Tibial artery (tissue), 4 donors: ENCODE results near the gene LHX3.

Experiments used
- DNase-seq, 2 donors: peaks; one replicate each; pipeline ENCODE4 v3.0.0-alpha.2; 2019
- H3K27ac ChIP-seq, 2 donors: fragments of 200-600 bp; sonication (generic) in 1 of 2; 1 replicate in 1 of 2; 2 replicates in 1 of 2; pipeline ENCODE4 v1.5.1; 2018 to 2019; ENCODE audit warnings: mild to moderate bottlenecking in 1 of 2
- H3K27me3 ChIP-seq, 2 donors: fragments of 200-600 bp; sonication (generic) in 1 of 2; one replicate each; pipeline versions ENCODE4 v1.5.1 to v1.6.0; 2016 to 2019
- H3K36me3 ChIP-seq, 3 donors: fragments of 200-600 bp; sonication (generic) in 2 of 3; one replicate each; pipeline ENCODE4 v1.5.1; 2016 to 2019; ENCODE audit warnings: mild to moderate bottlenecking in 2 of 3
- H3K4me1 ChIP-seq, 4 donors: fragments of 200-600 bp; sonication (generic) in 2 of 4; 1 replicate in 3 of 4; 2 replicates in 1 of 4; pipeline ENCODE4 v1.5.1; 2016 to 2019
- H3K4me3 ChIP-seq, 2 donors: fragments of 200-600 bp; sonication (generic) in 1 of 2; 1 replicate in 1 of 2; 2 replicates in 1 of 2; pipeline ENCODE4 v1.5.1; 2018 to 2019; ENCODE audit warnings: mild to moderate bottlenecking in 2 of 2
- H3K9me3 ChIP-seq, 3 donors: fragments of 200-600 bp; sonication (generic) in 1 of 3; one replicate each; pipeline ENCODE4 v1.5.1; 2016 to 2019
- CTCF ChIP-seq, 2 experiments: fragments of 200-600 bp in 1 of 2; fragments of 450-650 bp in 1 of 2; IDR thresholded peaks; one replicate each; pipeline ENCODE4 v1.5.1; 2017 to 2019; ENCODE audit warnings: antibody characterized with exemption in 2 of 2, mild to moderate bottlenecking in 1 of 2, moderate library complexity in 1 of 2
- intact Hi-C: fragments of 100-400 bp; cut with DNase I; formaldehyde crosslinking; loops from one replicate; pipeline ENCODE4 v1.15.0; 2023; ENCODE audit warnings: low total_unique reads

Gene LHX3

GRCh38 chr9:136204838-136205706 is at the start of gene LHX3:
Gene LHX3, minus strand, starts transcription at chr9:136205128. Its CDS starts 116 bp downstream, at chr9:136205012.
- Histone ChIP-seq H3K36me3 (peaks cover 0 to 26% (median 11%) of the 10 kb centered on the region in 3 donors), H3K27ac (no peak within 1 kb of the TSS), H3K4me1 (peaks cover 0 to 13% (median 0%) of the 10 kb centered on the region in 4 donors), H3K27me3 (peaks cover 4 to 59% of the 10 kb centered on the region in 2 donors), H3K9me3 (no peaks in the 10 kb centered on the region), H3K4me3 (no peak within 1 kb of the TSS)
- DNase-seq: no peak
- intact Hi-C loops: no loop called here
- no peak for TF ChIP-seq CTCF (IDR thresholded peaks at IDR 0.05)

GRCh38 chr9:136253246-136254130 is 48.6 kb upstream of the LHX3 start:
- H3K27ac ChIP-seq: no peak overlapping the region
- intact Hi-C loops: no loop called here
- no peak for DNase-seq

GRCh38 chr9:136252846-136253245 is 47.9 kb upstream of the LHX3 start:
- Histone ChIP-seq H3K36me3 (no peaks in the 10 kb centered on the region), H3K27me3 (peaks cover 0 to 67% of the 10 kb centered on the region in 2 donors), H3K9me3 (no peaks in the 10 kb centered on the region), H3K27ac (no peak overlapping the region), H3K4me1 (no peaks in the 10 kb centered on the region), H3K4me3 (no peak overlapping the region)
- DNase-seq: no peak
- no peak for TF ChIP-seq CTCF (IDR thresholded peaks at IDR 0.05)
- intact Hi-C loops: no loop called here

More at GRCh38 chr9:136253246-136254130, 48.6 kb upstream of the LHX3 start:
- Histone ChIP-seq H3K9me3 (no peaks in the 10 kb centered on the region), H3K36me3 (no peaks in the 10 kb centered on the region), H3K27me3 (peaks cover 0 to 71% of the 10 kb centered on the region in 2 donors), H3K4me1 (no peaks in the 10 kb centered on the region), H3K4me3 (no peak overlapping the region)
- TF ChIP-seq CTCF (IDR thresholded peaks at IDR 0.05): no peak

- intact Hi-C loops: no loop called here
- no peaks in the 10 kb centered on the region for H3K36me3 ChIP-seq
- H3K9me3 ChIP-seq: no peaks in the 10 kb centered on the region
- H3K4me1 ChIP-seq: no peaks in the 10 kb centered on the region
- no peak overlapping the region for H3K27ac ChIP-seq
- peaks cover 0 to 61% of the 10 kb centered on the region in 2 donors for H3K27me3 ChIP-seq
- DNase-seq: no peak
- no peak overlapping the region for H3K4me3 ChIP-seq
- no peak for TF ChIP-seq CTCF (IDR thresholded peaks at IDR 0.05)
These were observed 47.4 kb upstream of the LHX3 start for GRCh38 chr9:136252281-136252680.

- intact Hi-C loops: no loop called here
- Histone ChIP-seq H3K27me3 (peaks cover 0 to 54% of the 10 kb centered on the region in 2 donors), H3K36me3 (no peaks in the 10 kb centered on the region), H3K4me1 (no peaks in the 10 kb centered on the region), H3K4me3 (no peak overlapping the region), H3K9me3 (no peaks in the 10 kb centered on the region), H3K27ac (no peak overlapping the region)
- no peak for TF ChIP-seq CTCF (IDR thresholded peaks at IDR 0.05)
- no peak for DNase-seq
These were observed 46.6 kb upstream of the LHX3 start for GRCh38 chr9:136251264-136252115.
